Mesendoderm (in vitro differentiated cells): ENCODE measurements around the gene EFCC1.

Source experiments
- DNase-seq: peaks from one replicate; pipeline ENCODE4 v3.0.0; 2013
- H2AK5ac ChIP-seq: 2 replicates; pipeline ENCODE4 v1.6.1; 2013; ENCODE audit warnings: low read length, inconsistent platforms
- H2BK120ac ChIP-seq: 2 replicates; pipeline ENCODE4 v1.6.1; 2013; ENCODE audit warnings: low read depth, mild to moderate bottlenecking, low read length, moderate library complexity, mixed read lengths
- H2BK15ac ChIP-seq: replicated peaks from 2 replicates; pipeline ENCODE4 v1.6.1; 2013; ENCODE audit warnings: low read depth, mild to moderate bottlenecking, moderate library complexity
- H2BK5ac ChIP-seq: 2 replicates; pipeline ENCODE4 v1.6.1; 2013; ENCODE audit warnings: low read length, inconsistent platforms
- H3K18ac ChIP-seq: 2 replicates; pipeline ENCODE4 v1.6.1; 2013; ENCODE audit warnings: mild to moderate bottlenecking, low read length, mixed read lengths
- H3K23ac ChIP-seq: one replicate; pipeline ENCODE4 v1.6.1; 2013; ENCODE audit warnings: low read length
- H3K27ac ChIP-seq: 2 replicates; pipeline ENCODE4 v1.5.1; 2013; ENCODE audit warnings: low read depth, mild to moderate bottlenecking, inconsistent platforms, low read length, moderate library complexity
- H3K27me3 ChIP-seq: 2 replicates; pipeline ENCODE4 v1.6.1; 2013; ENCODE audit warnings: low read length, control low read depth, mild to moderate bottlenecking, inconsistent platforms; ENCODE audit not compliant: insufficient read depth, poor library complexity
- H3K36me3 ChIP-seq: 2 replicates; pipeline ENCODE4 v1.6.1; 2013; ENCODE audit warnings: low read length, inconsistent platforms; ENCODE audit not compliant: control insufficient read depth, insufficient read depth
- H3K4ac ChIP-seq: one replicate; pipeline ENCODE4 v1.6.1; 2013; ENCODE audit warnings: low read depth, mild to moderate bottlenecking, low read length, moderate library complexity
- H3K4me1 ChIP-seq: 2 replicates; pipeline ENCODE4 v1.6.1; 2013; ENCODE audit warnings: low read depth, low read length, inconsistent platforms; ENCODE audit not compliant: control insufficient read depth
- H3K4me2 ChIP-seq: 2 replicates; pipeline ENCODE4 v1.6.1; 2013; ENCODE audit warnings: low read length
- H3K4me3 ChIP-seq: 2 replicates; pipeline ENCODE4 v1.5.1; 2013; ENCODE audit warnings: mild to moderate bottlenecking, low read length
- H3K56ac ChIP-seq: one replicate; pipeline ENCODE4 v1.6.1; 2013; ENCODE audit warnings: low read length
- H3K79me1 ChIP-seq: 2 replicates; pipeline ENCODE4 v1.6.1; 2013; ENCODE audit warnings: low read length, inconsistent platforms
- H3K79me2 ChIP-seq: 2 replicates; pipeline ENCODE4 v1.6.1; 2013; ENCODE audit warnings: mild to moderate bottlenecking, low read length; ENCODE audit not compliant: control insufficient read depth, insufficient read depth
- H3K9ac ChIP-seq: 2 replicates; pipeline ENCODE4 v1.6.1; 2013; ENCODE audit warnings: low read length, inconsistent platforms
- H4K5ac ChIP-seq: one replicate; pipeline ENCODE4 v1.6.1; 2013; ENCODE audit warnings: low read length
- H4K8ac ChIP-seq: one replicate; pipeline ENCODE4 v1.6.1; 2013; ENCODE audit warnings: low read depth, mild to moderate bottlenecking, control low read depth, low read length, moderate library complexity
- WGBS: extraction: QIAGEN DNeasy Blood & Tissue Kit; methylation state at CpG from one replicate; pipeline ENCODE4 v1.1.7; 2013; ENCODE audit warnings: low lambda C conversion rate, missing lambda C conversion rate; ENCODE audit not compliant: insufficient coverage; ENCODE audit errors: extremely low coverage; 5-methylcytosine and 5-hydroxymethylcytosine counted together

The EFCC1 gene

GRCh38 chr3:129023008-129023358, 21.9 kb downstream of the EFCC1 start:
- no CpG with 5 or more reads among the region's 1 CpG for WGBS
- Histone ChIP-seq H3K4me2 (no peak overlapping the region), H4K8ac (no peak overlapping the region), H3K4me1 (peaks cover 1% of the 10 kb centered on the region), H3K36me3 (no peaks in the 10 kb centered on the region), H2AK5ac (no peak overlapping the region), H4K5ac (no peak overlapping the region), H3K79me1 (no peaks in the 10 kb centered on the region), H3K23ac (no peak overlapping the region), H2BK15ac (no peak overlapping the region), H3K27me3 (no peaks in the 10 kb centered on the region), H3K9ac (no peak overlapping the region), H2BK120ac (no peak overlapping the region), H3K18ac (no peak overlapping the region), H3K79me2 (no peaks in the 10 kb centered on the region), H2BK5ac (no peak overlapping the region), H3K4me3 (no peak overlapping the region), H3K27ac (no peak overlapping the region), H3K56ac (no peak overlapping the region), H3K4ac (no peak overlapping the region)
- DNase-seq, result no peak

GRCh38 chr3:129023909-129024308, 22.8 kb downstream of the EFCC1 start:
- Histone ChIP-seq H3K4me1 (peaks cover 1% of the 10 kb centered on the region), H3K4ac (no peak overlapping the region), H3K79me1 (no peaks in the 10 kb centered on the region), H3K56ac (no peak overlapping the region), H3K36me3 (no peaks in the 10 kb centered on the region), H4K8ac (no peak overlapping the region), H3K4me3 (no peak overlapping the region), H3K79me2 (no peaks in the 10 kb centered on the region), H3K27ac (no peak overlapping the region), H2BK5ac (no peak overlapping the region), H3K18ac (no peak overlapping the region), H3K27me3 (no peaks in the 10 kb centered on the region), H3K9ac (no peak overlapping the region), H3K23ac (no peak overlapping the region), H3K4me2 (no peak overlapping the region), H2BK120ac (no peak overlapping the region), H4K5ac (no peak overlapping the region), H2AK5ac (no peak overlapping the region), H2BK15ac (no peak overlapping the region)
- no CpG with 5 or more reads among the region's 2 CpGs for WGBS
- no peak for DNase-seq

GRCh38 chr3:129025108-129025507, 24.0 kb downstream of the EFCC1 start:
- H3K18ac ChIP-seq, result no peak overlapping the region
- H3K56ac ChIP-seq, result no peak overlapping the region
- peaks cover 1% of the 10 kb centered on the region for H3K4me1 ChIP-seq
- no peak overlapping the region for H3K23ac ChIP-seq
- no peak overlapping the region for H2BK5ac ChIP-seq
- no peak overlapping the region for H4K8ac ChIP-seq
- no peak overlapping the region for H3K4me2 ChIP-seq
- H3K9ac ChIP-seq, result no peak overlapping the region
- no peak overlapping the region for H4K5ac ChIP-seq
- no peaks in the 10 kb centered on the region for H3K27me3 ChIP-seq
- WGBS, result no CpG with 5 or more reads among the region's 15 CpGs
- H3K4ac ChIP-seq, result no peak overlapping the region
- no peak overlapping the region for H2BK120ac ChIP-seq
- H3K79me2 ChIP-seq, result no peaks in the 10 kb centered on the region
- no peak overlapping the region for H3K4me3 ChIP-seq
- no peak overlapping the region for H3K27ac ChIP-seq
- H2AK5ac ChIP-seq, result no peak overlapping the region
- H3K36me3 ChIP-seq, result no peaks in the 10 kb centered on the region
- no peaks in the 10 kb centered on the region for H3K79me1 ChIP-seq
- DNase-seq, result no peak
- H2BK15ac ChIP-seq, result no peak overlapping the region

GRCh38 chr3:129025691-129026435, 24.8 kb downstream of the EFCC1 start:
- Histone ChIP-seq H3K4me3 (no peak overlapping the region), H2BK5ac (no peak overlapping the region), H3K36me3 (no peaks in the 10 kb centered on the region), H3K56ac (no peak overlapping the region), H3K9ac (no peak overlapping the region), H4K5ac (no peak overlapping the region), H3K4ac (no peak overlapping the region), H2BK120ac (no peak overlapping the region), H3K27me3 (no peaks in the 10 kb centered on the region), H4K8ac (no peak overlapping the region), H3K79me2 (no peaks in the 10 kb centered on the region), H3K79me1 (no peaks in the 10 kb centered on the region), H2AK5ac (no peak overlapping the region), H3K27ac (no peak overlapping the region), H3K23ac (no peak overlapping the region), H2BK15ac (no peak overlapping the region), H3K4me1 (peaks cover 1% of the 10 kb centered on the region), H3K18ac (no peak overlapping the region), H3K4me2 (no peak overlapping the region)
- WGBS, result no CpG with 5 or more reads among the region's 8 CpGs
- no peak for DNase-seq

GRCh38 chr3:129026728-129027543, 25.8 kb downstream of the EFCC1 start:
- peak overlapping the region; percentile 30 for H4K8ac ChIP-seq
- no peaks in the 10 kb centered on the region for H3K79me1 ChIP-seq
- H3K18ac ChIP-seq, result peak overlapping the region; percentile 15
- no peak overlapping the region for H4K5ac ChIP-seq
- no peaks in the 10 kb centered on the region for H3K36me3 ChIP-seq
- H2BK120ac ChIP-seq, result no peak overlapping the region
- no peak overlapping the region for H3K27ac ChIP-seq
- peak overlapping the region; percentile 73 for H3K56ac ChIP-seq
- no peak overlapping the region for H3K4ac ChIP-seq
- H3K9ac ChIP-seq, result peak overlapping the region; percentile 38
- H3K4me3 ChIP-seq, result no peak overlapping the region
- H3K27me3 ChIP-seq, result no peaks in the 10 kb centered on the region
- no peak overlapping the region for H2BK15ac ChIP-seq
- peak overlapping the region; percentile 46 for H3K4me2 ChIP-seq
- WGBS, result no CpG with 5 or more reads among the region's 54 CpGs
- H2AK5ac ChIP-seq, result no peak overlapping the region
- DNase-seq, result peak; percentile 95
- no peaks in the 10 kb centered on the region for H3K79me2 ChIP-seq
- H2BK5ac ChIP-seq, result no peak overlapping the region
- peaks cover 1% of the 10 kb centered on the region for H3K4me1 ChIP-seq
- no peak overlapping the region for H3K23ac ChIP-seq
